GM12875 (cell line): ENCODE data around the gene ACTR3.
"Not testable (repeated sequence)": the region's sequence is repeated elsewhere in the genome, so short reads cannot be mapped to it uniquely, and the experiment has no call there.

Source experiments
- H3K4me3 ChIP-seq: one replicate; pipeline ENCODE4 v1.5.1; 2011; ENCODE audit warnings: low read depth, low read length, control low read depth
- CTCF ChIP-seq: IDR thresholded peaks from 2 replicates; pipeline ENCODE4 v1.5.1; 2011; ENCODE audit warnings: low read depth, mild to moderate bottlenecking, control low read depth, inconsistent platforms, low read length, moderate library complexity, borderline replicate concordance; ENCODE audit not compliant: insufficient read depth

Gene ACTR3

GRCh38 chr2:113922335-113922734 is 32.4 kb downstream of the ACTR3 start:
- H3K4me3 ChIP-seq: no peak overlapping the region
- no peak for TF ChIP-seq CTCF

GRCh38 chr2:113922784-113923183 is 32.9 kb downstream of the ACTR3 start:
- TF ChIP-seq CTCF: no peak

GRCh38 chr2:113925884-113926283 is 36.0 kb downstream of the ACTR3 start:
- H3K4me3 ChIP-seq: no peak overlapping the region
- TF ChIP-seq CTCF: no peak

More at GRCh38 chr2:113922784-113923183, 32.9 kb downstream of the ACTR3 start:
- no peak overlapping the region for H3K4me3 ChIP-seq

GRCh38 chr2:113926314-113926713 is 36.4 kb downstream of the ACTR3 start:
- H3K4me3 ChIP-seq: no peak overlapping the region
- no peak for TF ChIP-seq CTCF

DNA sequence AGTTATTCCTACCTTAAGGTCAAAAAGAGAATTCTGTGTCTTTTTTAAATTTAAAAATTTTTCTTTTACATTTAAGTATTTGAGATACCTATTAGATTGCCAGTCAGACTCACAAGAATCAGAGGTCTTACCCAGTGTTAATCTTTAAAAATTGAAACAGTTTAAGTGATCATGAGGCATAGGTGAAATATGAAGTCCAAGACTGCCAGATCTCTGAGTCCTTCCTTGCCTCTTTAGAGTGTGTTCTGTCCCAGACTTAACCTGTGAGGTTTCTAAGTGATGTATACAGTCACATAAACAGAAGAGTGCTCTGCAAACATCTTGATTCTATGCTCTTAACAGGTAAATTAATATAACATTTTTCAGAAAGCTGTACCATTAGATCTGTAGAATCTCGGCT is 40.6 kb downstream of the ACTR3 start:
- no peak for TF ChIP-seq CTCF
- H3K4me3 ChIP-seq: no peak overlapping the region

GRCh38 chr2:113937501-113937900 is 47.6 kb downstream of the ACTR3 start:
- H3K4me3 ChIP-seq: no peak overlapping the region
- no peak for TF ChIP-seq CTCF

- TF ChIP-seq CTCF: no peak
- no peak overlapping the region for H3K4me3 ChIP-seq
Measured at GRCh38 chr2:113940891-113941290, 51.0 kb downstream of the ACTR3 start.

GRCh38 chr2:113945784-113946183 is 55.9 kb downstream of the ACTR3 start:
- H3K4me3 ChIP-seq: not testable (repeated sequence)

DNA sequence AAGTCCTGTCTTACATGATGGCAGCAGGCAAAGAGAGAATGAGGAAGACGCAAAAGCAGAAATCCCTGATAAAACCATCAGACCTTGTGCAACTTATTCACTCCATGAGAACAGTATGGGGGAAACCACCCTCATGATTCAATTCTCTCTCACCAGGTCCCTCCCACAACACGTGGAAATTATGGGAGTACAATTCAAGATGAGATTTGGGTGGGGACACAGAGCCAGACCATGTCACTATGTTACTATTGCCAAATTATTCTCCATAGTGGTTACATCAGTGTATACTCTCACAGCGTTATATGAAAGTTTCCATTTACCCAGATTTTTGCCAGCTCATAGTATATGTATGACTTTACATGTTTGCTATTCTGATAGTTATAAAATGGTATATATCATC is 61.0 kb downstream of the ACTR3 start:
- H3K4me3 ChIP-seq: not testable (repeated sequence)
